ENCODE results near the gene FRAS1. TPM values are rescaled to one million over a fixed set of nuclear protein-coding genes. Genes with fewer than 3 reads are reported as not detected.
"Not testable (repeated sequence)": the region's sequence is repeated elsewhere in the genome, so short reads cannot be mapped to it uniquely, and the experiment has no call there.

The FRAS1 gene
- total RNA-seq, 2 donors from 2014 or later, result 0.07 to 0.10 TPM

- not testable (repeated sequence) for H3K4me3 Mint-ChIP-seq; ATAC-seq (replicated peaks in 1 of 2); H3K36me3 Mint-ChIP-seq (ENCODE audit: insufficient read depth in 2 of 2); H3K27ac Mint-ChIP-seq; H3K4me1 Mint-ChIP-seq (ENCODE audit: low read depth); H3K9me3 Mint-ChIP-seq; DNase-seq
- H3K27me3 Mint-ChIP-seq (ENCODE audit: low read depth), result peaks cover 19% of the 10 kb centered on the region
Observed at GRCh38 chr4:78307263-78307662, 250.1 kb downstream of the FRAS1 start.

- no peak for ATAC-seq (replicated peaks in 1 of 2)
- Mint-ChIP-seq H3K4me1 (ENCODE audit: low read depth) (peaks cover 13% of the 10 kb centered on the region), H3K36me3 (ENCODE audit: insufficient read depth in 2 of 2) (peaks cover 0 to 2% of the 10 kb centered on the region in 2 donors), H3K9me3 (no peaks in the 10 kb centered on the region), H3K27me3 (ENCODE audit: low read depth) (peaks cover 19% of the 10 kb centered on the region), H3K27ac (no peak overlapping the region), H3K4me3 (no peak overlapping the region)
- DNase-seq, result no peak
Observed at GRCh38 chr4:78308517-78308916, 251.4 kb downstream of the FRAS1 start.

- Mint-ChIP-seq H3K4me1 (ENCODE audit: low read depth) (peaks cover 20% of the 10 kb centered on the region), H3K36me3 (ENCODE audit: insufficient read depth in 2 of 2) (peaks cover 0 to 2% of the 10 kb centered on the region in 2 donors), H3K9me3 (no peaks in the 10 kb centered on the region), H3K4me3 (no peak overlapping the region), H3K27me3 (ENCODE audit: low read depth) (peaks cover 26% of the 10 kb centered on the region), H3K27ac (no peak overlapping the region)
- DNase-seq, result no peak
- no peak for ATAC-seq (replicated peaks in 1 of 2)
Observed at GRCh38 chr4:78309352-78309751, 252.2 kb downstream of the FRAS1 start.

- Mint-ChIP-seq H3K27me3 (ENCODE audit: low read depth) (peaks cover 33% of the 10 kb centered on the region), H3K9me3 (no peaks in the 10 kb centered on the region), H3K4me3 (no peak overlapping the region), H3K27ac (no peak overlapping the region), H3K36me3 (ENCODE audit: insufficient read depth in 2 of 2) (no peaks in the 10 kb centered on the region), H3K4me1 (ENCODE audit: low read depth) (peaks cover 20% of the 10 kb centered on the region)
- DNase-seq (no peak), ATAC-seq (replicated peaks in 1 of 2) (no peak)
Observed at GRCh38 chr4:78310007-78310739, 253.1 kb downstream of the FRAS1 start.

GRCh38 chr4:78310740-78311115 is 253.6 kb downstream of the FRAS1 start:
- Mint-ChIP-seq H3K36me3 (ENCODE audit: insufficient read depth in 2 of 2) (no peaks in the 10 kb centered on the region), H3K9me3 (no peaks in the 10 kb centered on the region)

GRCh38 chr4:78311306-78311705 is 254.2 kb downstream of the FRAS1 start:
- H3K4me1 Mint-ChIP-seq (ENCODE audit: low read depth), result peaks cover 20% of the 10 kb centered on the region
- H3K36me3 Mint-ChIP-seq (ENCODE audit: insufficient read depth in 2 of 2), result no peaks in the 10 kb centered on the region
- peaks cover 37% of the 10 kb centered on the region for H3K27me3 Mint-ChIP-seq (ENCODE audit: low read depth)
- ATAC-seq (replicated peaks in 1 of 2), result no peak
- H3K9me3 Mint-ChIP-seq, result no peaks in the 10 kb centered on the region
- H3K4me3 Mint-ChIP-seq, result no peak overlapping the region
- no peak overlapping the region for H3K27ac Mint-ChIP-seq
- DNase-seq, result no peak

More at GRCh38 chr4:78310740-78311115, 253.6 kb downstream of the FRAS1 start:
- Mint-ChIP-seq H3K27me3 (ENCODE audit: low read depth) (peaks cover 33% of the 10 kb centered on the region), H3K4me1 (ENCODE audit: low read depth) (peaks cover 20% of the 10 kb centered on the region), H3K4me3 (no peak overlapping the region), H3K27ac (no peak overlapping the region)
- DNase-seq (no peak), ATAC-seq (replicated peaks in 1 of 2) (no peak)

- H3K4me3 Mint-ChIP-seq, result peak overlapping the region in 1 of 2 donors; percentile 15
- H3K27me3 Mint-ChIP-seq (ENCODE audit: low read depth), result peaks cover 48% of the 10 kb centered on the region
- ATAC-seq (replicated peaks in 1 of 2), result peak; percentile 44 to 55
- peaks cover 20% of the 10 kb centered on the region for H3K4me1 Mint-ChIP-seq (ENCODE audit: low read depth)
- no peaks in the 10 kb centered on the region for H3K9me3 Mint-ChIP-seq
- H3K27ac Mint-ChIP-seq, result no peak overlapping the region
- H3K36me3 Mint-ChIP-seq (ENCODE audit: insufficient read depth in 2 of 2), result no peaks in the 10 kb centered on the region
- DNase-seq, result no peak
Observed at GRCh38 chr4:78312989-78313753, 256.0 kb downstream of the FRAS1 start.

- DNase-seq, result no peak
- H3K27ac Mint-ChIP-seq, result no peak overlapping the region
- H3K4me1 Mint-ChIP-seq (ENCODE audit: low read depth), result peaks cover 20% of the 10 kb centered on the region
- no peaks in the 10 kb centered on the region for H3K36me3 Mint-ChIP-seq (ENCODE audit: insufficient read depth in 2 of 2)
- ATAC-seq (replicated peaks in 1 of 2), result no peak
- H3K27me3 Mint-ChIP-seq (ENCODE audit: low read depth), result peaks cover 53% of the 10 kb centered on the region
- no peaks in the 10 kb centered on the region for H3K9me3 Mint-ChIP-seq
- H3K4me3 Mint-ChIP-seq, result no peak overlapping the region
Observed at GRCh38 chr4:78313754-78314120, 256.6 kb downstream of the FRAS1 start.

- Mint-ChIP-seq H3K27ac (no peak overlapping the region), H3K9me3 (no peaks in the 10 kb centered on the region), H3K27me3 (ENCODE audit: low read depth) (peaks cover 38% of the 10 kb centered on the region), H3K36me3 (ENCODE audit: insufficient read depth in 2 of 2) (no peaks in the 10 kb centered on the region), H3K4me1 (ENCODE audit: low read depth) (peaks cover 11% of the 10 kb centered on the region), H3K4me3 (no peak overlapping the region)
- ATAC-seq (replicated peaks in 1 of 2) (no peak), DNase-seq (no peak)
Observed at GRCh38 chr4:78318126-78318525, 261.0 kb downstream of the FRAS1 start.

- no peak for ATAC-seq (replicated peaks in 1 of 2)
- no peak overlapping the region for H3K27ac Mint-ChIP-seq
- peaks cover 26% of the 10 kb centered on the region for H3K27me3 Mint-ChIP-seq (ENCODE audit: low read depth)
- no peaks in the 10 kb centered on the region for H3K36me3 Mint-ChIP-seq (ENCODE audit: insufficient read depth in 2 of 2)
- H3K4me3 Mint-ChIP-seq, result peak overlapping the region in 1 of 2 donors; percentile 6
- no peak for DNase-seq
- no peaks in the 10 kb centered on the region for H3K9me3 Mint-ChIP-seq
- H3K4me1 Mint-ChIP-seq (ENCODE audit: low read depth), result no peaks in the 10 kb centered on the region
Observed at GRCh38 chr4:78320349-78320935, 263.3 kb downstream of the FRAS1 start.

- no peaks in the 10 kb centered on the region for H3K9me3 Mint-ChIP-seq
- H3K4me1 Mint-ChIP-seq (ENCODE audit: low read depth), result no peaks in the 10 kb centered on the region
- H3K36me3 Mint-ChIP-seq (ENCODE audit: insufficient read depth in 2 of 2), result no peaks in the 10 kb centered on the region
- DNase-seq, result no peak
- no peak for ATAC-seq (replicated peaks in 1 of 2)
- no peak overlapping the region for H3K27ac Mint-ChIP-seq
- H3K27me3 Mint-ChIP-seq (ENCODE audit: low read depth), result peaks cover 32% of the 10 kb centered on the region
- H3K4me3 Mint-ChIP-seq, result no peak overlapping the region
Observed at GRCh38 chr4:78322032-78322431, 264.9 kb downstream of the FRAS1 start.

- peaks cover 31% of the 10 kb centered on the region for H3K27me3 Mint-ChIP-seq (ENCODE audit: low read depth)
- no peaks in the 10 kb centered on the region for H3K9me3 Mint-ChIP-seq
- ATAC-seq (replicated peaks in 1 of 2), result no peak
Observed at GRCh38 chr4:78323439-78323838, 266.3 kb downstream of the FRAS1 start.

GRCh38 chr4:78324625-78325024 is 267.5 kb downstream of the FRAS1 start:
- ATAC-seq (replicated peaks in 1 of 2) (no peak), DNase-seq (no peak)
- no peaks in the 10 kb centered on the region for H3K9me3 Mint-ChIP-seq
- H3K36me3 Mint-ChIP-seq (ENCODE audit: insufficient read depth in 2 of 2), result no peaks in the 10 kb centered on the region
- no peaks in the 10 kb centered on the region for H3K4me1 Mint-ChIP-seq (ENCODE audit: low read depth)
- H3K27me3 Mint-ChIP-seq (ENCODE audit: low read depth), result peaks cover 25% of the 10 kb centered on the region
- no peak overlapping the region for H3K27ac Mint-ChIP-seq
- no peak overlapping the region for H3K4me3 Mint-ChIP-seq

More at GRCh38 chr4:78323439-78323838, 266.3 kb downstream of the FRAS1 start:
- H3K4me1 Mint-ChIP-seq (ENCODE audit: low read depth), result no peaks in the 10 kb centered on the region
- H3K36me3 Mint-ChIP-seq (ENCODE audit: insufficient read depth in 2 of 2), result no peaks in the 10 kb centered on the region
- DNase-seq, result no peak
- H3K4me3 Mint-ChIP-seq, result no peak overlapping the region
- no peak overlapping the region for H3K27ac Mint-ChIP-seq
